ENCODE measurements around the gene RBM5.
A peak's percentile ranks its signal among the peaks of the same experiment; 100 is the strongest.
"Not testable (repeated sequence)": the region's sequence is repeated elsewhere in the genome, so short reads cannot be mapped to it uniquely, and the experiment has no call there.

The RBM5 gene

DNA sequence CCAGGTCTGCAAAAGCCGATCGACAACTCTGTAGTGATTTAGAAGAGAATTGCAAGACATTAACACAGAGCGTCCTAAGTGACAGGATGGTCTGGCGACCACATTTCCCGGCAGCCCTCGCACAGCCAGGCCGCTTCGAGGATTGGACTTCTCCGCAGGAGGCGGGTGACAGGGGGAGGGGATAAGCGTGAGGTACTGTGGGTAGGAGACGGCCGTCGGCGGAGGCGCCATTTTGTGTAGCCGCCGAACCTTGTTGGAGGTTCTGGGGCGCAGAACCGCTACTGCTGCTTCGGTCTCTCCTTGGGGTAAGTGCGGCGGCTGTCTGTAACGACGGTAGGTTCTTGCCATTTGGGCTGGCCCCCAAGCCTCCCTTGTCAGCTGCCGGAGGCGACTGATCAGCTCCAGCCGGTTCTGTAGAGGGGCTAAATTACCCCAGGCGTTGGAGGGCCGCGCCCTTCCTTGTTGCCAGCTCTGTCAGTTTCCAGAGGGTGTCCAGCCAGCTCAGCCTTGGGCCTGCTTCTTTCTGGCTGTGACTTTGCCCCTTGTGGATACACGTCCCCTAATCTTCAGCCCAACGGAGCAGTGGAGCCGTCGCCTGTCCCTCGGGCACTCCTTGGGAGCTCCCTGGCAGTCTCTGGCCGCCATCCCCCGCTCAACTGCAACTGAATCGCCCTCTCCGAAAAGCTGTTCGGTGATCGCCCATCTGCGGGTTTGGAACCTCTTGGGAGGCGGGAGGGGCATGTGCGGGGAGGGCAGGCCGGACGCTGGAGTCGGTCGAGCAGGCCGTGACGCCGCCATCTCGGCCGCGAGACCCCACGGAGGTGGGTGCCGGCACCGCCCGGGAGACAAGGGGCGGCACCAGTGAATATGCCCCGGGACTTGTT lies at the start of gene RBM5:
Gene RBM5, plus strand, starts transcription at position 195 of the 884 bp plus-strand sequence. CDS start 1,516 bp downstream, outside the sequence.
- DNase-seq = peak; percentile 86

DNA sequence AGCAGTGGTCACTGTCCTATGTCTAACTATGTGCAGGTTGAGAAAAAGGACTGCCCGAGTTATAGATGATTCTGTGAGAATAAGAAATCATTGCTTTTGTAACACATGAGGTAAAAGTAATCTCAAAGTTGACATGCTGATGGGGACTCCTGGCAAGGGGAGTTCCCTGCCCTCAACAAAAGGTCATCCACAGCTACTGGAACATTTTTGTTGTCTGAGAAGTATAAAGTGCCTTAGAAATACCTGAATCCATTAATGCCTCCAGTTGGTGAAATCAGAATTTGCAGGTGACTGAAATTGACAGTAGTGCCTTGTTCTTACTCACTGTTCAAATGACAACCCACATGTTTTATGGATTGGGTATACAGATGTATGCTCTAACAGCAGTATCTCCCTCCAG lies 43.7 kb upstream of the RBM5 start:
- DNase-seq = no peak

DNA sequence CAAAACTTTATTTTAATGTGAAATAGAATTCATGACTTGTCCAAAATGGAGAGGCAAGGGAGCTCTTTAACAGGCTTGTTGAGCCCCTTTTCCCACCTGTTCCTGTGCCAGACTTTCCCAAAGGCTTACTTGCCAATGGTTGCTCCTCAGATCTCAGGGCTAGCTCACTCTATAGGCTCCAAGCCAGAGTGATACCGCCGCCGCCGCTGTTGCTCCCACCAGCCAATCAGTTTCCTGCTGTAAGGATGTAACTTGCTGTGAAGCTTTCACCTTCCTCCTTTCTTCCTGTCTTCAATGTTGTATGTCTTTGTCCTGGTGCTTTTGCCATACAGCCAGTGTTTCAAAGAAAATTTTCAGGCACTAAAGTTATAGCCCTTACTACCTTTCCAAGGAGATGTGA lies 41.3 kb upstream of the RBM5 start:
- DNase-seq = no peak

DNA sequence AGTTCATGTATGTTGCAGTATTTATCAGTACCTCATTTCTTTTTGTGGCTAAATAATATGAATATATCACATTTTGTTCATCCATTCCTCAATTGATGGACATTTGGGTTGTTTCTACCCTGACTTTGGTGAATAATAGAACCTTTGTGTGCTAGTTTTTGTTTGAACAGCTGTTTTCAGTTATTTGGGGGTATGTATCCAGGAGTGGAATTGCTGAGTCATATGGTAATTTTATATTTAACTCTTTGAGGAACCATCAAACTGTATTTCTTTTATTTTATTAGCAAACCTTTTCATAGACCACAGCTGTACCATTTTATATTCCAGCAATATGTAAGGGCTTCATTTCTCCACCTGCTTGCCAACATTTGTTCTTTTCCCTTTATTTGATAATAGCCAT lies 38.4 kb upstream of the RBM5 start:
- no peak for DNase-seq

DNA sequence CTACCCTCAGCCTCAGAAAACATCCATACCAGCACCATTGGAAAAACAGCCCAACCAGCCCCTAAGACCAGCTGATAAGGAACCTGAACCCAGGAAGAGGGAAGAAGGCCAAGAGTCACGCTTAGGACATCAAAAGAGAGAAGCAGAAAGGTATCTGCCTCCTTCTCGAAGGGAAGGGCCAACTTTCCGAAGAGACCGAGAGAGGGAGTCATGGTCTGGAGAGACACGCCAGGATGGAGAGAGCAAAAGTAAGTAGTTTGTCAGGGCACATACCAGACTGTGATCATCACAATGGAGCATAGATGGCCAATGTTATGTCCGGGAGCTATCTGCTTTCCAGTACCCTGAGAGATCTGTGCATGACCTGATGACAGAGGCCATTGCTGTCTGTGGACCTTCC lies 31.0 kb upstream of the RBM5 start:
- DNase-seq = no peak

DNA sequence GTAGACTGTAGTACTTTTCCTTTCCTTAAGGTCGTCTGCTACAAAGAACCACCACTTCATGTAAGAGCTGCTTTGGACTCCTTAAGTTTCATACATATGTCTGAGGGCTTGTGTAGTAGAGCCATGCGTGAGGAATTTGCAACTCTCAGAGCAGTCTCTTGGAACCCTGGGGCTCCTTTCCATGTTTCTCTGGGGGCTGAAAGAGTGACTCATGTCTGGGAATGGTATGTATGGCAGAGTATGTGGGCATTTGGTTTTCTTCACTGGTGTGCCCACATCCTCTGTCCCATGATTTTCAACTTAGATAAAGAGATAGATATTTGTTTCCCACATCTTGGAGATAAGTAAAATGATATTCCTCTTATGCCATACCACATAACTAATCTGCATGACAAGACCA lies 20.6 kb upstream of the RBM5 start:
- no peak for DNase-seq

DNA sequence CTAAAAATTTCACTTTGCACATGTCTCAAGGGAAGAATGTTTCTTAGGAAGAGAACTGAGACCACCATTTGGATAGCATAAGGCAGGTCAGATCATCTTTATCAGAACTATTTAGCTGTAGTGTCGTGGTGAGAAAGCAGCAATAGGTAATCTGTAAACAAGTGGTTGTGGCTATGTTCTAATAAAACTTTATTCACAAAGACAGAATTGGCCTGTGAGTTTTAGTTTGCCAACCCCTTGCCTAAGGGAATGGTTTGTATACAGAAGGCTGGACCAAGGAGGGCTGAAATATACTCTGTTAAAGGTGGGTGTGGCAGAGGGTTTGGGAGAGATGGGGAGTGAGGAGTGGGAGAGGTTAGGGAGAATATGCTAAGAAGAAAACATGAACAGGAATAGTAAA lies 10.6 kb upstream of the RBM5 start:
- DNase-seq = no peak

DNA sequence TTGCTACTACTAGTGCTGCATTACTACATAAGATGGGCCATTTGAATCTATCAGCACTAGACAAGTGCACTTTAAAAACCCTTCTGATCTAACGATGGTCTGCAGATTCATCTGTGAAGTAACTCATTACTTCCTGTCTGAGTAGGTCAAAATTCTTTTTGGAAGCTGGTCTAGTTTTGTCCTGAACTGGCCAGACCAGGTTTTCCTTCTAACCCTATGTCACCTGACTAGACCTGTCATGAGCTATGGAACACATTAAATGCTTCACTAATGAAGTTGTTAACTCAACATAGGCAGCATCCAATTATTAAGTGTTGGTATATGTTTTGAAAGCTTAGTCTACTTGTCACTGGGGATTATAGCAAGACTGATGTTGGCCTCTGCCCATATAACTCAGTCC lies 10.1 kb upstream of the RBM5 start:
- DNase-seq = no peak

DNA sequence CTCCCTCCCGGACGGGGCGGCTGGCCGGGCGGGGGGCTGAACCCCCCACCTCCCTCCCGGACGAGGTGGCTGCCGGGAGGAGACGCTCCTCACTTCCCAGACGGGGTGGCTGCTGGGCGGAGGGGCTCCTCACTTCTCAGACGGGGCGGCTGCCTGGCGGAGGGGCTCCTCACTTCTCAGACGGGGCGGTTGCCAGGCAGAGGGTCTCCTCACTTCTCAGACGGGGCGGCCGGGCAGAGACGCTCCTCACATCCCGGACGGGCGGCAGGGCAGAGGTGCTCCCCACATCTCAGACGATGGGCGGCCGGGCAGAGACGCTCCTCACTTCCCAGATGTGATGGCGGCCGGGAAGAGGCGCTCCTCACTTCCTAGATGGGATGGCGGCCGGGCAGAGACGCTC lies 3.8 kb upstream of the RBM5 start:
- not testable (repeated sequence) for DNase-seq

DNA sequence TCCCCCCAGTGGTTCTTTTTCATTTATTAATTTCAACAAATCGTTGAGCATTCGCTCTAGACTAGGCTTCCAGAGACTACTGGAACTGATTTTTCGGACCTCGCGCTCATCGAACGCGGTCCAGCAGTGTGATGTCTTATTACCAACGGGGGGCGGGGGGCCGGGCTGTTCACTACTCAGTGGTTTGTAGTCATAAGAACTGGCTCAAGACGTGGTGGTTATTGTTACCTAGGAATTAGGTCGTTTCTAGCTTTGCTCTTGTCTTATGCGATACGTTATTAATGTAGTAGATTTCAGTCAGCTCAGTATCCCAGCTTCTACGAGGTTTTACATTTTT lies 858 bp downstream of the RBM5 start:
- no peak for DNase-seq

DNA sequence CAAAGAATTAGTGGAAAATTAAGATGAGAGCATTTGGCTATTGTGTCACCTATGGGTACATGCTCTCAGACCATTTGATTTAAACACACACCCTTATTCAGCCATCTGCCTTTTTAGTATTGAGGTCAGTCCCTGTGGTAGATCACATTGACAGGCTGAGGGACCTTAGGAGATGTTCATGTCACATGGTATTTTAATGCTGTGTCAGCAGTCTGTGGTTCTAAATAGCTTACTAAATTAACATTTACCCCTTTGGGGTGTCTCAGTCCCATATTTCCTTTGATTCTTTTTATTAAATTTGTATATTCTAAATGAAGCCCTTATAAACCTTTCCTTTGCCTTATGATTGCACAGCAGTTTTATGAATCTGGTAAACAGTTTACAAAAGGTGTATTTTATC lies 2.3 kb downstream of the RBM5 start:
- no peak for DNase-seq

DNA sequence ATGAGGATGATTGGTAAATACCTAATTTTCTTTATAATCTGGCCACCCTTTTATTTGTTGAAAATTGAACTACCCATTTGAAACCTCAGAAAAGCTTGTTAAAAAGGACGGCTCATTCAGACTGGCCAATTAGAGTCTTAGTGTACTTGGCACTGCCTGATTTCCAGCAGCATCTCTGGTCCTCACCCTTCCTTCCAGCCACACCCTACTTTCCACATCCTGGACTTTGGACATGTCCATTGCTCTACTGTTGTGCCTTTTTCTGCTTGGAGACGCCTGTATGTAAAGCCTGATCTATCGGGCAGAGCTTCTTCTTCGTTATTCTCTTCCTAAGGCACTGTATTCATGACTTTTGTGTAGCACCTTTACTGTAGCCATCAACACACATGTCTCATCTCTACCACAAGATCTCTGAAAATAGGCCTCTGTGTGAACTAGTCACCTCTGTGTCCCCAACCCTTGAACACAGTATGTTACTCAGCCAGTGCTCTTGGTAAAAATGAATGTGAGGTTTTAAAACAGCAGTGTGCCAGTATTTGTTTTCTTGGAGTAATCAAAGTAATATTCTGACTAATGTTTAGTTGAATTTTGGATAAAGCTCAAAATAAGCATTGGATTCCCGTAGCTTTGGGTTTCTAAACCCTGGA lies 6.8 kb downstream of the RBM5 start:
- DNase-seq = no peak

DNA sequence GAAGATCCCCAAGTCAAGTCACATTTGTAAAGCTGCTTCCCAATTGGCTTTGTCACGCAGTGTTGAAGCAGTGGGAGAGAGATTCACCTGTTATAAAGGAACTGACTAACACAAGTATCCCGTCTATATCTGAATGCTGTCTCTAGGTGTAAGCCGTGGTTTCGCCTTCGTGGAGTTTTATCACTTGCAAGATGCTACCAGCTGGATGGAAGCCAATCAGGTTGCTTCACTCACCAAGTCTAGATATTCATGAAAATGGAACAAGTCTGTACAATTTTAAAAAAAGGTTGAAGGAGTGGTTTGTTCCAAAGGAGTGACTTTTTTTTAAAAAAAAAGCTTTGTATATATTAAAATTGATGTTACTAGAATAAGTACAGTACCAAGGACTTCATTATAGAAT lies 11.7 kb downstream of the RBM5 start:
- DNase-seq = no peak

DNA sequence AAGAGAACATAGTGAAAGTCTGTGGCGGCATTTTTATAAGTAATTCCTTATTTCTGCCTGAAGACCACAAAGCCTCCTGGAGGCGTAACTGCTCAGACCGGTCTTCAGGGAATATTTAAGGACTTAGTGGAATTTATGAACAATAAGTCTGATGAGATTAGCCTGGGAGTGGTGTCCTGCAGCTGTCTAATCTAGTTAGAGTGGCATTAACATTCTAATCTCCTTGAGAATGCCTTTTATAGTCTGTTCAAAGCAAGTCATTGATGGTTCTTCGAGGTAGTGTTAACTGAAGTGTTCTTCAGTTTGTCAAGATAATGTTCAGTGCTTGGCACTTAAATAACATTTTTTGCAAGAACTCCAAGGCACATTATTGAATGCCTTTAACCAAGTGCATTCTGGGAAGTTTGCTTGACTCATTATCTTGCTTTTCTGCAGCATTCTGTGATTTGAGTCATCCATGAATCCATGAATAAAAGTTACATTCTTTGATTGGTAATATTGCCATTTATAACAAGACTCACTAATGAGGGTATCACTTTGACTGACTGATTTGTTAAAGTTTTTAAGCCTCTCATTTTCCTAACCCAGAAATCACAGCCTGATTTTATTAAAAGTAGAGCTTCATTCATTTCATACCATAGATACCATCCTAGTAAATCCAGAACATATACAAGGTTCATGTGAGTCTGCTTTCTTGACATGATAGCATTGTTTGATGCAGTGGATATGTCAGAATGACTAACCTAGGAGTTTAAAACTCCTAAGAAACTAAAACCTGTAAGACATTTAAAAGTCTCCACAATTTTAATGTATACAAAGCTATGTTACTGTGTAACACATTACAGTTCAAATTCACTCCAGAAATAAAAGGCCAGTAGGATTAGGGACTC lies 12.5 kb downstream of the RBM5 start:
- no peak for DNase-seq

DNA sequence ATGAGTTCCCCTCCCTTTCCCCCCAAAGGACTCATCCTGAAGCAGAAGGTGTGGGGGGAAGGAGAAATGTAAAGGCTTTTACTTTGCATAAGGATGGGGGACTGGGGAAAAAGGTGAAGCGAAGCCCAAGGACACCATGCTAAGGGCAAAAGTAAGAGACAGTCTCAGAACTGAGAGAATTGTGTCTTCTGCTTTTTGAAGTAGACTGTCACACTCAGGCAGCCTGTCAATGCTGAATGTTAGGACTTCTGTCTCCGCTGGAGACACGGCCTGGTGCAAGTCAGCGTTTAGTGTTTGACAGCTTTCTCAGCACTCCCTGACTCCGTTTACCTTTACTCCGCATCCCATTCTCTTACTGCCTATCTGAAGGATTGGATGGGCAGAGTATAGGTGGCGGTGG lies 13.8 kb downstream of the RBM5 start:
- no peak for DNase-seq

DNA sequence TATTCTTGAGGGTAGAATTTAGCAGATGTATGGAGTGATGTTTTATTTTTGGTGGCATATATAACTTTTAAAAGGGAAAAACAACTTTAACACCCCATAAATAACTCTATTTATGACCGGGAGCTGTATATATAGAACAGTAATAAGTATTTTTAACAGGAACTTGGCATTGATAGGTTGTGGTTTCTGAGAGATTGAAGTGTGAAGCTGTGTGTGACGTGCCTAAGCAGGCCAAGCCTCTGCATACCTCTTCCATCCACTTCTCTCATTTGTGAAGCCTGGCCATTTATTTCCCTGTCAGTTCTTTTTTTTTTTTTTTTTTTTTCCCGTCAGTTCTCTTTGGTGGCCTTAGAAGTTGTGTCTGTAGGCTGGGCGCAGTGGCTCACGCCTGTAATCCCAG lies 23.0 kb downstream of the RBM5 start:
- no peak for DNase-seq

DNA sequence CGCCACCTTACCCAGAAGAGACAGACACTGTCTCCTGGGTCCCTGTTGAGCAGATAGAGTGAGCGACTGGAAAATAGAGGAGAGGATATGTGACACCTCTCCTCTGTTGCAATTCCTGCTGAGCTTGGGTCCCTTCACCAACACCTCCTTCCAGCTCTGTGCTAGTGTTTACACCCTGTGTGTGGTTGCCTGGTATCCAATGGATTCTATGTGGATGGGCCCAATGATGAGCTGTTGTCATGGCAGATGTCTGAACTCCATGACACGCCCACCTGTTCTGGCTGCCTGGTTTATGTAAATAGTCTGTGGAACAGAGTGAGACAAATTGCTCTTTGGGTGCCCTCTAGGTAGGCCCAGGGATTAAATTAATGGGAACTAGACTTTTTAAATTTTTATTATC lies 23.7 kb downstream of the RBM5 start:
- no peak for DNase-seq

DNA sequence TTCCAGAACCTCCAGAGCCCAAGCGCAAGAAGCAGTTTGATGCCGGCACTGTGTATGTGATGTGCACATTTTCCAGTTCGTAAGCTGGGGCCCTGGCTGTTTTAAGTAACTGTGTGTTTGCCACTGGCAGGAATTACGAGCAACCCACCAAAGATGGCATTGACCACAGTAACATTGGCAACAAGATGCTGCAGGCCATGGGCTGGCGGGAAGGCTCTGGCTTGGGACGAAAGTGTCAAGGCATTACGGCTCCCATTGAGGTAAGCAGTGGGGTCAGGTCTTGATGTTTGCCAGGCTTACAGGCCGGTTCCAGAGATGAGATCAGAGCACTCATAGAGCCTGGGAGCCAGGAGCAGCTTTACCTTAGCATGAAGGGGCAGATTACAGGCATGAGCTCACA lies 28.4 kb downstream of the RBM5 start:
- no peak for DNase-seq

DNA sequence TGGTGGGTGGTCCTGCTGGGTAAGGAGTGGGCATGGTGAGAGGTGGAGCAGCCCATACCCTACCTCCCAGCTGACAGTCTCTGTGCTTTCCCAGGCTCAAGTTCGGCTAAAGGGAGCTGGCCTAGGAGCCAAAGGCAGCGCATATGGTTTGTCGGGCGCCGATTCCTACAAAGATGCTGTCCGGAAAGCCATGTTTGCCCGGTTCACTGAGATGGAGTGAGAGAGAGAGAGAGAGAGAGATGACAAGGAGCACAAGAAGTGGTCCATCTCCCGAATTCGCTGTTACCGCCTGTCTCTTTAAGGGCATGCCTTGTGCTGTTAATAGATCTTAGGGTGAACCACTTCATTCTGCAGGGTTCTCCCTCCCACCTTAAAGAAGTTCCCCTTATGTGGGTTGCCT lies 29.5 kb downstream of the RBM5 start:
- DNase-seq = no peak

DNA sequence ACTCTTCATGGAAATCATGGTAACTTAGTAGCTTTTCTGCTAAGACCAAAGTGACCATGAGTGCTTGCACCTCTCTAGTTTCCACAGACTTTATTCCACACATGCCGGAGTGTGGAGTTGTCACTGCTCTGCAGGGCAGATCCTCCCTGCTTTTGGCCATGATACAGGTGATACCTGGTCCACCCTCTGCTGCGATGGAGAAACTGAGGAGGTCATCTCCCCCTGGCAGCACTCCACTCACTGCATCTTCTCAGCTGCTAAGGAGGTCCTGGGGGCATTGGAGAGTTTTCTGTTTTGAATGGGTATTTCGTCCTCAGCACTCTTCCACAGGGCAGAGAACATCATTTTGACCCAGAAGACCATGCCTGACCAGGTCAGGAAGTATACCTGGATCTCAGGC lies 31.1 kb downstream of the RBM5 start:
- no peak for DNase-seq

DNA sequence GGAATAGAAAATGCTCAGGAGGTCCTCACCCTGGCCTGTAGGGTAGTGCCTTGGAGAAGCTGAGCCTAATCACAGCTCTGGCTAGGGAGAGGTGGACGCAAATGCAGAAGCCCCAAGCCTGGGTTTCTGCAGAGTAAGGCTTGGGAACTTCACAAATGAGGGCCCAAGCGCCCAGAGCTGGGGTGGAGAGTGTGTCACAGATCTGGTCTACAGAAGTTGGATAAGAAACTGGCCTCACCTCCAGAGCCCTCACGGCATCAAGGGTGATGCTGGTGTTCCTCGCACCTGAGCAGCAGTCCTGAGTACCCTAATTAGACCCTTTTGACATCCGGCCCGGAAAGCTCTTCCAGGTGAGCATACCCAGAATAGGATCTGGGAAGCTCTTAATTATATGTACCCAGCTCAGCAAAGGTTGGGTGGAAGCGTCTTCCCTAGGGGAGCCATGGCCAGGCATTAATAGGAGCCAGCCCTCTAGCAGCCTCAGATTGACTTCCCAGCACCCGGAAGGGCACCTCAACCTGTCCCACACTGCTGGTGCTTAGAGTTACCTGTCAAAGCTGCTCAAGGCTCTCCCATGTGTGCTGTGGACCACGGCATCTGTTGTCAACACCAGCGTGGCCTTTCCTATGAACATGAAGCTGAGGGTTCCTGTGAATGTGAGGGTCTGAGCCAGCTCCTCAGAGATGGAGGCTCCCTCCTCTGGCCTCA lies 31.8 kb downstream of the RBM5 start:
- DNase-seq = no peak

DNA sequence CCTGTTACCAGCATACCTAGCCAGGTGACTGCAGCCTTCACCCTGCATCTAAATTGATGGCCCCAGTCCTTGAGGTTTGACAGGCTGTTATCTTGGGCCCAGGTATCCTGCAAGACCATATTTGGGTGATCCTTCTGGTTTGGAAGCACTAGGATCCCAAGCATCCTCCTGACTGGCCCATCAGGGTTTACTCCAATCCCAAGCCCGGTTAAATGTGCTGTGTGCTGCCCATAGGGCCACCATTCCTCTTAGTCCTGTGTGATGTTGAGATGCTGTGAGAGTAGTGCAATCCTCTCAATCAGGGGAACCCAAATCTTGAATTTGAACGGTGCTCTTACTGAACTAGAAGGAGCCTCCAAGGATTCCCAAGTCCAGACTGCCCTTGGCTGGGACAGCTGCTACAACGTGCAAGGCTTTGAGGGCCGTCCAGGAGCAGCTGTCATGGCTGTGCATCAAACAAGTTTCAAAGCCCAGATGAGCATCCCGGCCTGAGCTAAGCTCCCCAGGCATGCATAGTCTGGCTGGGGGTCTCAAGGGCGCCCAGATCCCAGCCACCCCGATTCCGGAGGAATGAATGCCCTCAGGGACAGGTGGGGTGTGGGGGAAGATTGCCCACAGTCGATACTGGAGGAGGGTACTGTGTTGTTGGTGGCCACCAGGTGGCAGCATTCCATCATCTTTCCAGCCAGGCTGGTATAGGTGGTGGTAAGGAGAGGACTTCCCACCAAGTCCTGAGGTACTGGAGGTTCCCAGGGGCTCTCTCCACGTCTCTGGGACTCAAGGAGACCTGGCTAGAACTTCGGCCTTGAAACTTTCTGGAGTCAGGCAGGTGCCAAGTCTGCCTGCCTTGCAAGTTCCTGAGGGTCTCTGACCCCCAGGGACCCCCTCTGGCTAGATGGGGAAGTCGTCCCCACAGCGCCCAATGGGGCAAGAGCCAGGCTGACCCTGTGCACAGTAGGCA lies 32.6 kb downstream of the RBM5 start:
- DNase-seq = peak; percentile 65
